B cell (primary cell): Measurements from ENCODE around the gene ATP13A1.

ENCODE experiments used
- CTCF ChIP-seq: fragments of 200-600 bp; IDR thresholded peaks from one replicate; pipeline ENCODE4 v1.8.0; 2022; ENCODE audit warnings: antibody characterized with exemption, mild to moderate bottlenecking
- EZH2 ChIP-seq: IDR thresholded peaks from 2 replicates; pipeline ENCODE4 v1.6.1; 2012; ENCODE audit warnings: borderline replicate concordance, low read depth, mild to moderate bottlenecking, moderate library complexity, low read length; ENCODE audit not compliant: insufficient read depth, poor library complexity, severe bottlenecking

- no peak for TF ChIP-seq CTCF
- TF ChIP-seq EZH2 = no peak
Observed at GRCh38 chr19:19687090-19687489, 23.6 kb upstream of the ATP13A1 start.
